ENCODE data around the gene ABCA10.

ABCA10 gene

DNA sequence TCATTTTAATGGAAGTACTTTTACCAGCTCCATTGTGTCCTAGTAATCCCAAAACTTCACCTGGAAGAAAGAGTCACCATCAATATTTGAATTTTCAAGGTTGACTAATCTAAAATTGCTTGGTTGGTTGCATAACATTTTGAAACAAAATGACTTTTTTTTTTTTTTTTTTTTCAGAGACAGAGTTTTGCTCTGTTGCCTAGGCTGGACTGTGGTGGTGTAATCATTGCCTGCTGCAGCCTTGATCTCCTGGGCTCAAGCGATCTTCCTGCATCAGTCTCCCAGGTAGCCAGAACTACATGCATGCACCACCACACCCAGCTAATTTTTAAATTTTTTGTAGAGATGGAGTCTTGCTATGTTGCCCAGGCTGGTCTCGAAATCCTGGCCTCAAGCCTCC is 74.4 kb downstream of the ABCA10 start:
- H3K4me3 ChIP-seq (ENCODE audit: low read depth, low read length), result no peak overlapping the region
- DNase-seq (ENCODE audit: low read depth, low spot score), result no peak
- in situ Hi-C loops (cut with HindIII; ENCODE audit: low sequenced_read_pairs), result no loop called here
- TF ChIP-seq, protein P1, sequence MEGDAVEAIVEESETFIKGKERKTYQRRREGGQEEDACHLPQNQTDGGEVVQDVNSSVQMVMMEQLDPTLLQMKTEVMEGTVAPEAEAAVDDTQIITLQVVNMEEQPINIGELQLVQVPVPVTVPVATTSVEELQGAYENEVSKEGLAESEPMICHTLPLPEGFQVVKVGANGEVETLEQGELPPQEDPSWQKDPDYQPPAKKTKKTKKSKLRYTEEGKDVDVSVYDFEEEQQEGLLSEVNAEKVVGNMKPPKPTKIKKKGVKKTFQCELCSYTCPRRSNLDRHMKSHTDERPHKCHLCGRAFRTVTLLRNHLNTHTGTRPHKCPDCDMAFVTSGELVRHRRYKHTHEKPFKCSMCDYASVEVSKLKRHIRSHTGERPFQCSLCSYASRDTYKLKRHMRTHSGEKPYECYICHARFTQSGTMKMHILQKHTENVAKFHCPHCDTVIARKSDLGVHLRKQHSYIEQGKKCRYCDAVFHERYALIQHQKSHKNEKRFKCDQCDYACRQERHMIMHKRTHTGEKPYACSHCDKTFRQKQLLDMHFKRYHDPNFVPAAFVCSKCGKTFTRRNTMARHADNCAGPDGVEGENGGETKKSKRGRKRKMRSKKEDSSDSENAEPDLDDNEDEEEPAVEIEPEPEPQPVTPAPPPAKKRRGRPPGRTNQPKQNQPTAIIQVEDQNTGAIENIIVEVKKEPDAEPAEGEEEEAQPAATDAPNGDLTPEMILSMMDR (IDR thresholded peaks at IDR 0.05; ENCODE audit: low read depth, low read length), result no peak

DNA sequence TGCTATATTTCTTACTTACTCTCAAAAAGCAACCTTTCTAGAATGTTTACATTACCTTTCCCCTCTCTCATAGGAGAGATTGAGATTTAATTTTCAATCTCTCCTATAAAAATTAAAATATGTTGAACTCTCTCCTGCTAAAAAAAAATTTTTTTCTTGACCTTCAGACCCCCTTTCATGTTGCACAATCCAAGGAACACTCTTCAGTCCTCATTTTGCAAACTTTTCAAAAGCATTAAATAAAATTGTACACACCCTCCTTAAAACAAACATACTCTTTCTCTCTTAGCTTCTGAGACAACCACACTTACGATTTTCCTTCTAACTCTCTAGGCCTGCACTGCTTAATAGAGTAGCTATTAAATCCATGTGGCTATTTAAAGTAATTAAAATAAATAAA is 78.3 kb downstream of the ABCA10 start:
- H3K4me3 ChIP-seq (ENCODE audit: low read depth, low read length), result no peak overlapping the region
- in situ Hi-C loops (cut with HindIII; ENCODE audit: low sequenced_read_pairs), result no loop called here
- DNase-seq (ENCODE audit: low read depth, low spot score), result no peak

DNA sequence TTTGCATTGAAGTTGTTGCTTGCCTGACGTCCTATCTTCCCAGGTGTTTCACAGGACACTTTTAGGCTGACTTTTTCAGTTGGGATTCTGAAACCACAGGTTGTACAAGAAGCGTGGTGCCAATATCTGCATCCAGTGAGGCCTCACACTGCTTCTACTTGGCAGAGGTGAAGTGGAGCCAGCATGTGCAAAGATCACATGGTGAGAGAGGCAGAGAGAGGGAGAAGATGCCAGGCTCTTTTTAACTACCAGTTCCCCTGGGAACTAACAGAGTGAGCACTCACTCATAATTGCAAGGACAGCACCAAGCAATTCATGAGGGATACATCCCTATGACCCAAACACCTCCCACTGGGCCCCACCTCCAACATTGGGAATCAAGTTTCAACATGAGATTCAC is 81.2 kb downstream of the ABCA10 start:
- DNase-seq (ENCODE audit: low read depth, low spot score), result no peak
- TF ChIP-seq, protein P1 (IDR thresholded peaks at IDR 0.05; ENCODE audit: low read depth, low read length), result no peak
- in situ Hi-C loops (cut with HindIII; ENCODE audit: low sequenced_read_pairs), result no loop called here
- H3K4me3 ChIP-seq (ENCODE audit: low read depth, low read length), result no peak overlapping the region

More for the DNA sequence above, 78.3 kb downstream of the ABCA10 start:
- TF ChIP-seq, protein P1 (IDR thresholded peaks at IDR 0.05; ENCODE audit: low read depth, low read length), result no peak

DNA sequence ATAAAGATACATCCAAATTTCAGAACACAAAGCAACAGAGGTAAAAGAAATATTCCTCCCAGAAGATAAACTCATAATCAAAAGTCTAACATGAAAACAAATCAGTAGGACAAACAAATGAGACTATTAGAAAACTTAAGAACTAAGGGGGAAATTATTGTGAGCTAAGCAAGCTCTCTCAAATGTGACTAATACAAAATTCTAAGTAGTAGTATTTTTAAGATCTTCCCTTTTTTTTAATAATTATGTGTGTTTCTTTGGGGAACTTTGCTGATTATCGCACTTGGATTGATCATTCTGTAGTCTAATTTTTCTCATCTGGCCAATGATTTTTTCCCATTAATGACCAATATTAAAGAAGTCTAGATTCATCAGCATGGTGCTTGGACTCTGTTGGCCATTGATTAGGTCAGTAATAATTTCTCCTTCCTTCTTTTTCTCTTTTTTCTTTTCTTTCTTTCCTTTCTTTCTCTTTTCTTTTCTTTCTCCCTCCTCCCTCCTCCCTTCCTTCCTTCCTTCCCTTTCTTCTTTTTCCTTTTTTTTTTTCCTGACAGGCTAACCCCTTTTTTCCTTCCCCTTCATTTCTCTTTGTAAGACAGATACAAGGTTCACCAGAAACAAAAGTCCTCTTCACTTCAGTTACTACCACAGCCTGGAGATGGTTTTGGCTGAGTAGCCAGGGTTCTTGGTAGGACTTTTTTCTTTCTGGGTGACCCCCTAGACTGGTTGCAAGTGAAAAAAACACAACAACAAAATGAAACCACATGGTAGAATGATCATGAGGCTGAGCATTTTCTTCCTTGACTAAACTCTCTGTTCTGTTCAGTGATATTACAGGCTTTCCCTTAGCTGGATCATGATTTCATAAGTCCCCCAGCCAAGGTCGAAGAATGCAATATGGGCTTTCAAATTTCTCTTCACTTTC is 84.0 kb downstream of the ABCA10 start:
- in situ Hi-C loops (cut with HindIII; ENCODE audit: low sequenced_read_pairs), result no loop called here
- no peak overlapping the region for H3K4me3 ChIP-seq (ENCODE audit: low read depth, low read length)
- DNase-seq (ENCODE audit: low read depth, low spot score), result no peak
- TF ChIP-seq, protein P1 (IDR thresholded peaks at IDR 0.05; ENCODE audit: low read depth, low read length), result no peak

DNA sequence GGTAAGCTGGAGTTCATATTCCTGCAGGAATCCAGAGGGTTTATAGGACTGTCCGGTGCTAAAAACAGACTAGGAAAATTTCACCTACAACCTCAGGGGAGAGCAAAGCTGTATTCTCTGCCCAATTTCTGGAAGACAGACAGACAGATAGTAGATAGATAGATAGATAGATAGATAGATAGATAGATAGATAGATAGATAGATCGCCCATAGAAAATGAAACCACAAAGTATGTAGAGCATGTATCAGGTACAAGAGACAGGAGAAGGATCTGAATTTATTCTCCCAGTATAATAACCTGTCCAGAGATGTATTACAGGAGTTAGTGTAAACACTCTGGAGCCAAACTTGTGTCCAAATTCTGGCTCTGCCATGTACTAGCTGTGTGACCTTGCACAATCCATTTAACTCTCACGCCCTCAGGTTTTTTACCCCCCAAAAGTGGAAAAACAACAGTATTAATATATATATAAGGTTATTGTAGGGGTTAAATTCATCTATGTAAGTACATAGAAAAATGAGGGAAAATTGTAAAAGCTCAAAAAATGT is 84.9 kb downstream of the ABCA10 start:
- H3K4me3 ChIP-seq (ENCODE audit: low read depth, low read length), result no peak overlapping the region
- in situ Hi-C loops (cut with HindIII; ENCODE audit: low sequenced_read_pairs), result no loop called here
- DNase-seq (ENCODE audit: low read depth, low spot score), result no peak
- TF ChIP-seq, protein P1 (IDR thresholded peaks at IDR 0.05; ENCODE audit: low read depth, low read length), result no peak

DNA sequence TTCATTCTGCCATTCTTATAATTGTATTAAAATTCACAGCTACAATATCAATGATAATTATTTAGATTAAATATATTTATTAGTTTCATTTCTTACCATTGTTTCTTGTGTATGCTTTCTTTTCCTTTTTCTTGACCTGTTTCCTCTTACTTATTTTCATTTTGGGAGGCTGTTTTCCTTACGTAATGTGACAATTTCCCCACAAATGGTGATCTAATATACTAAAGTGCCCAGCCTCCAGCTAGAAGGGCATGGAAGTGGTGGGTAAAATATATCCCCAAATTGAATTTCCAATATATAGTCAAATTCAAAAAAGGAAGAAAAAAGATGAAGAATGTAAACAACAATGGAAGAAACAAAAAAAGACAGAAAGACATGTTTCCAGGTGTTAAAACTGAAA is 85.5 kb downstream of the ABCA10 start:
- TF ChIP-seq, protein P1 (IDR thresholded peaks at IDR 0.05; ENCODE audit: low read depth, low read length), result no peak
- H3K4me3 ChIP-seq (ENCODE audit: low read depth, low read length), result no peak overlapping the region
- in situ Hi-C loops (cut with HindIII; ENCODE audit: low sequenced_read_pairs), result no loop called here
- DNase-seq (ENCODE audit: low read depth, low spot score), result no peak

Data from astrocyte of the spinal cord (primary cell).